Loucy (cell line): ENCODE measurements around the gene CD2AP.

Source experiments
- H2AFZ ChIP-seq: fragments of 200-600 bp; sonication (generic); 2 replicates; pipeline ENCODE4 v1.6.0; 2016; ENCODE audit warnings: antibody characterized with exemption, mild to moderate bottlenecking, low read length, moderate library complexity
- H3F3A ChIP-seq: fragments of 200-600 bp; 2 replicates; pipeline ENCODE4 v1.6.0; 2016; ENCODE audit warnings: antibody characterized with exemption, low read depth, mild to moderate bottlenecking
- H3K27me3 ChIP-seq: fragments of 200-600 bp; sonication (generic); 2 replicates; pipeline ENCODE4 v1.6.1; 2014; ENCODE audit warnings: low read length, mild to moderate bottlenecking; ENCODE audit not compliant: insufficient read depth, poor library complexity, severe bottlenecking
- H3K36me3 ChIP-seq: fragments of 200-600 bp; sonication (generic); 2 replicates; pipeline ENCODE4 v1.6.1; 2016; ENCODE audit warnings: low read length; ENCODE audit not compliant: insufficient read depth
- H3K4me1 ChIP-seq: fragments of 200-600 bp; sonication (generic); 2 replicates; pipeline ENCODE4 v1.5.1; 2014; ENCODE audit warnings: low read length, mild to moderate bottlenecking; ENCODE audit not compliant: insufficient read depth, poor library complexity, severe bottlenecking
- H3K4me2 ChIP-seq: fragments of 200-600 bp; sonication (generic); 2 replicates; pipeline ENCODE4 v1.6.0; 2014; ENCODE audit warnings: antibody characterized with exemption, low read length, low read depth, mild to moderate bottlenecking; ENCODE audit not compliant: poor library complexity, severe bottlenecking
- H3K4me3 ChIP-seq: fragments of 200-600 bp; sonication (generic); 2 replicates; pipeline ENCODE4 v1.5.1; 2014; ENCODE audit warnings: low read length, mild to moderate bottlenecking, mixed read lengths; ENCODE audit not compliant: poor library complexity, severe bottlenecking
- H3K79me2 ChIP-seq: fragments of 200-600 bp; sonication (generic); 2 replicates; pipeline ENCODE4 v1.6.1; 2014; ENCODE audit warnings: low read length; ENCODE audit not compliant: insufficient read depth
- H3K9ac ChIP-seq: fragments of 200-600 bp; sonication (generic); 2 replicates; pipeline ENCODE4 v1.6.0; 2014; ENCODE audit warnings: mild to moderate bottlenecking, low read depth, low read length, moderate library complexity; ENCODE audit not compliant: poor library complexity, severe bottlenecking
- H3K9me2 ChIP-seq: fragments of 200-600 bp; sonication (generic); replicated peaks from 2 replicates; pipeline ENCODE4 v1.6.1; 2016; ENCODE audit warnings: low read depth, low read length, mixed read lengths
- H3K9me3 ChIP-seq: fragments of 200-600 bp; sonication (generic); 2 replicates; pipeline ENCODE4 v1.6.1; 2014; ENCODE audit warnings: mild to moderate bottlenecking, antibody characterized with exemption, low read length, low read depth; ENCODE audit not compliant: insufficient read depth
- H4K20me1 ChIP-seq: fragments of 200-600 bp; sonication (generic); 2 replicates; pipeline ENCODE4 v1.6.0; 2014; ENCODE audit warnings: antibody characterized with exemption, low read length, mild to moderate bottlenecking; ENCODE audit not compliant: insufficient read depth, poor library complexity, severe bottlenecking
- CTCF ChIP-seq: fragments of 200-600 bp; sonication (generic); conservative IDR thresholded peaks from 2 replicates; pipeline ENCODE4 v1.5.1; 2014; ENCODE audit warnings: mild to moderate bottlenecking, antibody characterized with exemption, low read length
- EZH2phosphoT487 ChIP-seq: fragments of 200-600 bp; IDR thresholded peaks from 2 replicates; pipeline ENCODE4 v1.6.1; 2018; ENCODE audit warnings: antibody characterized with exemption, mild to moderate bottlenecking, moderate library complexity, borderline replicate concordance

The CD2AP gene

GRCh38 chr6:47629954-47630353, 152.4 kb downstream of the CD2AP start:
- Histone ChIP-seq H3K4me1 (no peaks in the 10 kb centered on the region), H4K20me1 (no peaks in the 10 kb centered on the region), H3K9me2 (no peaks in the 10 kb centered on the region), H3K9ac (no peak overlapping the region), H3K4me3 (no peak overlapping the region), H3K9me3 (no peaks in the 10 kb centered on the region), H3K79me2 (no peaks in the 10 kb centered on the region), H2AFZ (no peak overlapping the region), H3F3A (no peaks in the 10 kb centered on the region), H3K36me3 (peaks cover 6% of the 10 kb centered on the region; the same call in 1 of the 2 replicates), H3K4me2 (no peak overlapping the region), H3K27me3 (no peaks in the 10 kb centered on the region)
- no peak for TF ChIP-seq EZH2phosphoT487
- no peak for TF ChIP-seq CTCF

- Histone ChIP-seq H3K79me2 (no peaks in the 10 kb centered on the region), H3K9me2 (no peaks in the 10 kb centered on the region), H3K27me3 (no peaks in the 10 kb centered on the region), H3K9ac (no peak overlapping the region), H3K4me2 (no peak overlapping the region), H3K9me3 (no peaks in the 10 kb centered on the region), H3K4me1 (no peaks in the 10 kb centered on the region), H3K4me3 (no peak overlapping the region), H3K36me3 (peaks cover 5% of the 10 kb centered on the region; the same call in 1 of the 2 replicates), H3F3A (no peaks in the 10 kb centered on the region), H2AFZ (no peak overlapping the region), H4K20me1 (no peaks in the 10 kb centered on the region)
- TF ChIP-seq EZH2phosphoT487 (no peak), CTCF (no peak)
Observed at GRCh38 chr6:47630587-47630986, 153.0 kb downstream of the CD2AP start.

- Histone ChIP-seq H2AFZ (0 out of 2 replicates have a peak overlapping the region, but pooled peaks have one; percentile 57), H3K4me3 (no peak overlapping the region), H3K27me3 (no peaks in the 10 kb centered on the region), H3K9me2 (no peaks in the 10 kb centered on the region), H4K20me1 (no peaks in the 10 kb centered on the region), H3F3A (no peaks in the 10 kb centered on the region), H3K4me1 (no peaks in the 10 kb centered on the region), H3K9ac (no peak overlapping the region), H3K9me3 (no peaks in the 10 kb centered on the region), H3K4me2 (no peak overlapping the region), H3K36me3 (0 out of 2 replicates have a peak, but pooled peaks cover 5% of the 10 kb centered on the region), H3K79me2 (no peaks in the 10 kb centered on the region)
- no peak for TF ChIP-seq EZH2phosphoT487
- peak; percentile 69 for TF ChIP-seq CTCF
Observed at GRCh38 chr6:47631269-47631772, 153.7 kb downstream of the CD2AP start.
